Measurements from ENCODE around the gene JUNB. TPM values are rescaled to one million over a fixed set of nuclear protein-coding genes. Genes with fewer than 3 reads are reported as not detected.

The JUNB gene
- total RNA-seq (2013), result 1,640 TPM
- polyA plus RNA-seq, result 1,000 to 10,000 TPM; 1,279 to 3,167 (median 1,468) TPM
- polyA minus RNA-seq, result 3,413 and 7,063 TPM in 2 replicates
- total RNA-seq, result 613 to 1,680 (median 990) reads per million in 11 experiments

DNA sequence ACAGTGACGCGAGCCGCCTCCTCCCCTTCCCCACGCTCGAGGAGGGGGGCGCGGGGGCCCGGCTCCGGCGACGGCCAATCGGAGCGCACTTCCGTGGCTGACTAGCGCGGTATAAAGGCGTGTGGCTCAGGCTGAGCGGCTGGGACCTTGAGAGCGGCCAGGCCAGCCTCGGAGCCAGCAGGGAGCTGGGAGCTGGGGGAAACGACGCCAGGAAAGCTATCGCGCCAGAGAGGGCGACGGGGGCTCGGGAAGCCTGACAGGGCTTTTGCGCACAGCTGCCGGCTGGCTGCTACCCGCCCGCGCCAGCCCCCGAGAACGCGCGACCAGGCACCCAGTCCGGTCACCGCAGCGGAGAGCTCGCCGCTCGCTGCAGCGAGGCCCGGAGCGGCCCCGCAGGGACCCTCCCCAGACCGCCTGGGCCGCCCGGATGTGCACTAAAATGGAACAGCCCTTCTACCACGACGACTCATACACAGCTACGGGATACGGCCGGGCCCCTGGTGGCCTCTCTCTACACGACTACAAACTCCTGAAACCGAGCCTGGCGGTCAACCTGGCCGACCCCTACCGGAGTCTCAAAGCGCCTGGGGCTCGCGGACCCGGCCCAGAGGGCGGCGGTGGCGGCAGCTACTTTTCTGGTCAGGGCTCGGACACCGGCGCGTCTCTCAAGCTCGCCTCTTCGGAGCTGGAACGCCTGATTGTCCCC is at the start of gene JUNB:
Gene JUNB, plus strand, starts transcription at position 142 of the 706 bp plus-strand sequence. Its CDS starts 286 bp downstream, at position 428.
- Mint-ChIP-seq H3K27me3 (ENCODE audit: low read depth in 3 of 3) (peaks cover 0 to 4% (median 1%) of the 10 kb centered on the region in 3 donors), H3K4me3 (peak within 1 kb of the TSS; percentile 95 to 98), H3K9me3 (peaks cover 0 to 7% (median 0%) of the 10 kb centered on the region in 7 donors), H3K36me3 (peaks cover 2 to 12% of the 10 kb centered on the region in 2 donors), H3K4me1 (peaks cover 51% of the 10 kb centered on the region), H3K27ac (peak within 1 kb of the TSS; percentile 99 to 100 (median 100))
- H3K27me3 ChIP-seq (ENCODE audit: control insufficient read depth in 2 of 2, insufficient read depth in 2 of 2, low read length in 2 of 2), result no peaks in the 10 kb centered on the region
- H3K4me2 ChIP-seq (replicated peaks; ENCODE audit: extremely low read depth, low read length, poor library complexity, severe bottlenecking), result peak within 1 kb of the TSS; percentile 99
- peak; percentile 97 to 99 (median 98) for DNase-seq
- H3K4me1 ChIP-seq (ENCODE audit: control insufficient read depth in 1 of 2, insufficient read depth in 2 of 2, low read length in 2 of 2), result peaks cover 60 to 64% of the 10 kb centered on the region in 2 donors
- peak within 1 kb of the TSS; percentile 95 to 100 for H3K27ac ChIP-seq (ENCODE audit: low read depth in 1 of 2, low read length in 2 of 2)
- H3K4me3 ChIP-seq (replicated peaks in 1 of 3; ENCODE audit: low read depth in 2 of 3, low read length in 3 of 3), result peak within 1 kb of the TSS; percentile 86 to 100 (median 100)
- WGBS (ENCODE audit: insufficient coverage), result under 1% methylated on average over 73 of the region's 73 CpGs
- H3K9ac ChIP-seq (ENCODE audit: insufficient read depth, low read length, poor library complexity, severe bottlenecking), result peak within 1 kb of the TSS; percentile 100
- peaks cover 46% of the 10 kb centered on the region for H4K20me1 ChIP-seq (ENCODE audit: insufficient read depth, low read length)
- TF ChIP-seq CTCF (IDR thresholded peaks at IDR 0.05), result no peak
- H3K9me3 ChIP-seq (replicated peaks in 1 of 2; ENCODE audit: control insufficient read depth in 1 of 2, insufficient read depth in 1 of 2, low read length in 2 of 2), result no peaks in the 10 kb centered on the region
- intact Hi-C loops (cut with micrococcal nuclease), result loop anchor here (1.0 to 10.0 kb wide), 5 partner anchors 9 to 361 kb away; partner anchors contain the start of genes CALR (in 1 of the 2), IER2 (in 1 of the 2), MAN2B1 (in 1 of the 2) and STX10 (in 1 of the 2)
- H3K79me2 ChIP-seq (ENCODE audit: insufficient read depth, low read length), result peaks cover 78% of the 10 kb centered on the region
- H3K36me3 ChIP-seq (replicated peaks in 1 of 2; ENCODE audit: control insufficient read depth in 1 of 2, insufficient read depth in 2 of 2, low read length in 2 of 2), result no peaks in the 10 kb centered on the region
- H2AFZ ChIP-seq (ENCODE audit: insufficient read depth, low read depth, low read length, poor library complexity, severe bottlenecking), result no peak within 1 kb of the TSS

GRCh38 chr19:12745166-12745897 is 46.0 kb upstream of the JUNB start:
- H3K27me3 ChIP-seq (ENCODE audit: control insufficient read depth in 2 of 2, insufficient read depth in 2 of 2, low read length in 2 of 2), result peaks cover 0 to 5% of the 10 kb centered on the region in 2 donors
- no peak for TF ChIP-seq CTCF (IDR thresholded peaks at IDR 0.05)
- H3K4me1 ChIP-seq (ENCODE audit: control insufficient read depth in 1 of 2, insufficient read depth in 2 of 2, low read length in 2 of 2), result no peaks in the 10 kb centered on the region
- H3K9me3 ChIP-seq (replicated peaks in 1 of 2; ENCODE audit: control insufficient read depth in 1 of 2, insufficient read depth in 1 of 2, low read length in 2 of 2), result peaks cover 13 to 18% of the 10 kb centered on the region in 2 donors
- 82% methylated on average over 20 of the region's 22 CpGs for WGBS (ENCODE audit: insufficient coverage)
- Mint-ChIP-seq H3K27ac (peak overlapping the region in 1 of 7 donors; percentile 38), H3K4me3 (no peak overlapping the region), H3K4me1 (peaks cover 4% of the 10 kb centered on the region), H3K9me3 (peaks cover 12 to 20% (median 16%) of the 10 kb centered on the region in 7 donors), H3K27me3 (ENCODE audit: low read depth in 3 of 3) (peaks cover 6 to 10% (median 8%) of the 10 kb centered on the region in 3 donors), H3K36me3 (peaks cover 53 to 75% of the 10 kb centered on the region in 2 donors)
- no peak overlapping the region for H3K4me2 ChIP-seq (replicated peaks; ENCODE audit: extremely low read depth, low read length, poor library complexity, severe bottlenecking)
- no peak overlapping the region for H3K9ac ChIP-seq (ENCODE audit: insufficient read depth, low read length, poor library complexity, severe bottlenecking)
- DNase-seq, result no peak
- H3K4me3 ChIP-seq (replicated peaks in 1 of 3; ENCODE audit: low read depth in 2 of 3, low read length in 3 of 3), result no peak overlapping the region
- intact Hi-C loops (cut with micrococcal nuclease), result no loop called here
- no peaks in the 10 kb centered on the region for H4K20me1 ChIP-seq (ENCODE audit: insufficient read depth, low read length)
- no peaks in the 10 kb centered on the region for H3K79me2 ChIP-seq (ENCODE audit: insufficient read depth, low read length)
- H2AFZ ChIP-seq (ENCODE audit: insufficient read depth, low read depth, low read length, poor library complexity, severe bottlenecking), result no peak overlapping the region
- H3K36me3 ChIP-seq (replicated peaks in 1 of 2; ENCODE audit: control insufficient read depth in 1 of 2, insufficient read depth in 2 of 2, low read length in 2 of 2), result peaks cover 35 to 56% of the 10 kb centered on the region in 2 donors
- H3K27ac ChIP-seq (ENCODE audit: low read depth in 1 of 2, low read length in 2 of 2), result no peak overlapping the region
